K562 (cell line): ENCODE results near the gene RAB17. TPM values are rescaled to one million over a fixed set of nuclear protein-coding genes. Genes with fewer than 3 reads are reported as not detected.
A peak's percentile ranks its signal among the peaks of the same experiment; 100 is the strongest.

Experiments used
- ATAC-seq: fragments of 200-7000 bp; cut with Tn5 transposase; 3 replicates; pipeline ENCODE4 v1.9.1; 2020; ENCODE audit warnings: moderate library complexity
- BruUV-seq: library from RNA; stranded (reverse); fragments of 400-500 nt; replicated peaks from 2 replicates; lab custom pipeline; 2021; lab: Mats Ljungman, UMichigan
- CTCF ChIA-PET: fragments of 300-600 bp; formaldehyde crosslinking; extraction: SDS; loops from one replicate; lab custom pipeline; 2021; ENCODE audit warnings: low intra/inter-chr PET ratio; lab: Yijun Ruan, JAX
- POLR2A ChIA-PET: fragments of 300-600, 350-650 bp; sonication (Branson Sonifier 250); formaldehyde crosslinking; extraction: SDS; loops from one replicate; lab custom pipeline; 2021; ENCODE audit warnings: antibody characterized with exemption, inconsistent platforms; lab: Yijun Ruan, JAX
- DNase-seq, 4 experiments: peaks; one replicate each; pipeline versions ENCODE4 v3.0.0 to v3.0.0-alpha.2; 2011 to 2018; ENCODE audit warnings: low spot score in 3 of 4, mixed read lengths in 3 of 4; ENCODE audit errors: extremely low read depth in 1 of 4
- FAIRE-seq: peaks from 2 replicates; lab custom pipeline; 2011; peaks lifted over from hg19 to GRCh38; lab: Jason Lieb, UNC
- H2AFZ ChIP-seq: 2 replicates; pipeline ENCODE4 v1.6.0; 2011; ENCODE audit warnings: low read depth, low read length, control low read depth, inconsistent platforms
- H3K27ac ChIP-seq: fragments of 200-600 bp; 3 replicates; pipeline ENCODE4 v1.8.0; 2011; ENCODE audit warnings: low read depth, mild to moderate bottlenecking, control low read depth, inconsistent platforms, low read length, moderate library complexity, mixed read lengths; ENCODE audit errors: extremely low read depth
- H3K27me3 ChIP-seq, 2 experiments: fragments of 300-600 bp in 1 of 2; 2 replicates in 1 of 2; 3 replicates in 1 of 2; pipeline versions ENCODE4 v1.6.0 to v1.8.0; 2011; ENCODE audit warnings: inconsistent platforms in 2 of 2, low read length in 2 of 2, mild to moderate bottlenecking in 1 of 2, mixed read lengths in 1 of 2, moderate library complexity in 1 of 2; ENCODE audit not compliant: control insufficient read depth in 2 of 2, insufficient read depth in 2 of 2
- H3K36me3 ChIP-seq: fragments of 300-600 bp; 3 replicates; pipeline ENCODE4 v1.8.0; 2011; ENCODE audit warnings: mild to moderate bottlenecking, low read length, inconsistent platforms; ENCODE audit not compliant: control insufficient read depth, insufficient read depth
- H3K4me1 ChIP-seq, 2 experiments: fragments of 200-600 bp in 1 of 2; replicated peaks in 1 of 2; 2 replicates in 1 of 2; 3 replicates in 1 of 2; pipeline versions ENCODE4 v1.5.1 to v1.8.0; 2011; ENCODE audit warnings: inconsistent platforms in 2 of 2, low read length in 2 of 2, mild to moderate bottlenecking in 1 of 2, mixed read lengths in 1 of 2, moderate library complexity in 1 of 2; ENCODE audit not compliant: control insufficient read depth in 2 of 2, insufficient read depth in 2 of 2
- H3K4me2 ChIP-seq: 2 replicates; pipeline ENCODE4 v1.6.1; 2011; ENCODE audit warnings: low read length, control low read depth, inconsistent platforms, mixed read lengths; ENCODE audit not compliant: insufficient read depth
- H3K4me3 ChIP-seq: fragments of 200-600 bp; sonication (generic), shearing (Covaris generic); 2 replicates; pipeline ENCODE4 v1.5.1; 2016; ENCODE audit warnings: control low read depth, inconsistent platforms
- H3K79me2 ChIP-seq: fragments of 200-600 bp; 3 replicates; pipeline ENCODE4 v1.8.0; 2011; ENCODE audit warnings: low read length, inconsistent platforms; ENCODE audit not compliant: control insufficient read depth, insufficient read depth
- H3K9ac ChIP-seq, 2 experiments: 2 replicates each; pipeline versions ENCODE4 v1.6.0 to v1.6.1; 2011; ENCODE audit warnings: low read depth in 2 of 2, low read length in 2 of 2, control low read depth in 1 of 2, inconsistent platforms in 1 of 2, mild to moderate bottlenecking in 1 of 2, mixed read lengths in 1 of 2; ENCODE audit not compliant: insufficient read depth in 1 of 2
- H3K9me1 ChIP-seq: one replicate; pipeline ENCODE4 v1.6.0; 2011; ENCODE audit warnings: inconsistent platforms, mild to moderate bottlenecking, low read length, moderate library complexity; ENCODE audit not compliant: control insufficient read depth, insufficient read depth
- H3K9me3 ChIP-seq: replicated peaks from 2 replicates; pipeline ENCODE4 v1.5.1; 2011; ENCODE audit warnings: low read depth, low read length, inconsistent platforms; ENCODE audit not compliant: control insufficient read depth, insufficient read depth
- H4K20me1 ChIP-seq: replicated peaks from 2 replicates; pipeline ENCODE4 v1.6.1; 2011; ENCODE audit warnings: low read length, inconsistent platforms, mixed read lengths; ENCODE audit not compliant: control insufficient read depth, insufficient read depth
- ASH1L ChIP-seq: fragments of 450-650 bp; IDR thresholded peaks from 2 replicates; pipeline ENCODE4 v1.6.1; 2018; ENCODE audit warnings: borderline replicate concordance, mild to moderate bottlenecking, low read depth; ENCODE audit not compliant: partially characterized antibody
- KAT7 ChIP-seq: sonication (generic); formaldehyde crosslinking; IDR thresholded peaks from 2 replicates; pipeline ENCODE4 v1.8.0; 2022; ENCODE audit warnings: missing genetic modification reagents, mild to moderate bottlenecking, borderline replicate concordance
- KLF16 ChIP-seq: IDR thresholded peaks from 2 replicates; pipeline ENCODE4 v1.6.1; 2016; ENCODE audit warnings: antibody characterized with exemption
- NFIX ChIP-seq: fragments of 250-450 bp; sonication (Bioruptor Pico); IDR thresholded peaks from 2 replicates; pipeline ENCODE4 v1.4.0; 2020; ENCODE audit warnings: low read depth, mild to moderate bottlenecking, moderate library complexity
- RBFOX2 ChIP-seq: fragments of 200-400 bp; formaldehyde crosslinking; IDR thresholded peaks from 2 replicates; pipeline ENCODE4 v1.6.1; 2017; ENCODE audit warnings: low read depth, mild to moderate bottlenecking, low read length, moderate library complexity
- RBM25 ChIP-seq: fragments of 200-400 bp; formaldehyde crosslinking; IDR thresholded peaks from 2 replicates; pipeline ENCODE4 v1.6.1; 2018; ENCODE audit warnings: low read length, low read depth, moderate library complexity; ENCODE audit not compliant: severe bottlenecking
- RUNX1 ChIP-seq: sonication (generic); IDR thresholded peaks from 2 replicates; pipeline ENCODE4 v1.6.1; 2016; ENCODE audit warnings: antibody characterized with exemption, low read depth
- SAP30 ChIP-seq: fragments of 200-600 bp; sonication (generic); IDR thresholded peaks from 2 replicates; pipeline ENCODE4 v1.6.1; 2012; ENCODE audit warnings: borderline replicate concordance, low read depth, mild to moderate bottlenecking, moderate library complexity, low read length, control low read depth, inconsistent platforms; ENCODE audit not compliant: insufficient read depth, poor library complexity, severe bottlenecking
- SMARCB1 ChIP-seq: IDR thresholded peaks from 2 replicates; pipeline ENCODE4 v1.6.1; 2011; ENCODE audit warnings: improper control_type of control experiment, low read depth; ENCODE audit not compliant: insufficient read length
- SRF ChIP-seq, 2 experiments: fragments of 250-450, 450-650 bp in 1 of 2; sonication (Bioruptor Pico) in 1 of 2; sonication (generic) in 1 of 2; formaldehyde crosslinking; IDR thresholded peaks; 2 replicates each; pipeline versions ENCODE4 v1.5.0 to v1.5.1; 2020 to 2022; ENCODE audit warnings: mild to moderate bottlenecking in 1 of 2, missing genetic modification reagents in 1 of 2
- XRCC5 ChIP-seq: fragments of 200-400 bp; formaldehyde crosslinking; IDR thresholded peaks from 2 replicates; pipeline ENCODE4 v1.6.1; 2017; ENCODE audit warnings: low read depth, mild to moderate bottlenecking, low read length
- ZNF778 ChIP-seq: fragments of 450-650 bp; formaldehyde crosslinking; IDR thresholded peaks from 2 replicates; pipeline ENCODE4 v1.4.0; 2020; ENCODE audit warnings: mild to moderate bottlenecking, moderate library complexity
- WGBS: fragments of 100-300 bp; shearing (Covaris generic); methylation state at CpG from one replicate; pipeline ENCODE4 v1.1.6; 2016; ENCODE audit warnings: low coverage, mixed read lengths; ENCODE audit not compliant: insufficient coverage; ENCODE audit errors: missing lambda C conversion rate; 5-methylcytosine and 5-hydroxymethylcytosine counted together
- in situ Hi-C: fragments of 300-500 bp; cut with MboI; formaldehyde crosslinking; loops from 4 replicates; pipeline ENCODE4 v1.15.0; 2018; ENCODE audit warnings: inconsistent platforms, mixed read lengths
- intact Hi-C: fragments of 100-400 bp; cut with micrococcal nuclease; formaldehyde crosslinking; loops from 2 replicates; pipeline ENCODE4 v1.14.2; 2022
- polyA plus RNA-seq, 8 experiments: library from polyadenylated mRNA; depleted of rRNA in 4 of 8; stranded (reverse) in 5 of 8; unstranded in 3 of 8; fragments of >200 nt; fragmentation: Nextera tagmentation in 2 of 8; fragmentation: Illumina TruSeq in 1 of 8; extraction: Ambion mirVana in 2 of 8; extraction: Trizol in 1 of 8; gene quantifications; 2 replicates each; pipeline versions ENCODE4 v1.2.1 to v1.2.3, GENCODE V29; 2011 to 2014; ENCODE audit warnings: inconsistent platforms in 1 of 8, missing spikeins in 1 of 8
- total RNA-seq, 7 experiments: library from RNA; depleted of rRNA in 6 of 7; stranded (reverse); fragments of >200 nt in 6 of 7; fragmentation: Illumina TruSeq in 2 of 7; extraction: Trizol in 2 of 7; gene quantifications; 2 replicates each; pipeline versions ENCODE4 v1.2.1 to v1.2.3, GENCODE V29; 2011 to 2021; ENCODE audit warnings: low replicate concordance in 1 of 7
- TF ChIP-seq, protein P1 (sequence below): fragments of 250-450 bp; sonication (Bioruptor Pico); IDR thresholded peaks from 2 replicates; pipeline ENCODE4 v1.9.0; 2021; ENCODE audit warnings: mild to moderate bottlenecking
- TF ChIP-seq, protein P2 (sequence below): fragments of 450-650 bp; IDR thresholded peaks from 2 replicates; pipeline ENCODE4 v1.6.1; 2018; ENCODE audit warnings: mild to moderate bottlenecking, low read depth; ENCODE audit not compliant: partially characterized antibody

Gene RAB17
- total and polyA plus RNA-seq, 9 of the 15 experiments (the other 6 are each of a cell fraction or from before 2014, with no cell fraction given) = 0.13 TPM; not detected in 8

DNA sequence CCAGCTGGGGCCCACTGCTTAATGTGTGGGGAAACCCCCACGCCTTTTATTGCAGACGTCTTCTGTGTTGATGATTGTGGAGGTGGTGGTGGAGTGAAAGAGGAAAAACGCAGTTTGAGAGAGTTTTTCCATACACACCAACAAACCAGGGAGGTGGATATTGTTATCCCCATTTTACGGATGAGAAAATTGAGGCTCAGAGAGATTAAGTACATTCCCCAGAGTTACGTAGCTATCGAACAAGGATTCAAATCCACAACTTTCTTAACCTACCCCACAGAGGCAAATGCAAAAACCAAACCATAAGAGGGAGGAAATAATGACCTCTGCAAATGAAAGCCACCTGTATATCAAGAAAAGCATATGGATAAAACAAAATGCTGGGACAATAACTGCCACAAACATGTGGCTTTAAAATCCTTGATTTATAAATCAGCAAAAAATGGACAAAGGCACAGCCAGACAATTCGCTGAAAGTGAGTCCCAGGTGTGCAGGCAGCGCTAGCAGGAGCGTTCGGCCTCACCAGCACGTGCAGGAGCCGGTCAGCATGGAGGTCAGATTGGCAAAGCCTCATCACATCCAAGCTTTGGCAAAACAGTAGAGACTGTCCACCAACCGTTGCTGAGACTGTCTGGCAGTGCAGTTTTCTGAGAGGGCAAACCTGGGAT, 12.6 kb upstream of the RAB17 start:
- TF ChIP-seq ASH1L (no peak), RBM25 (peak; percentile 65)
- Histone ChIP-seq H3K36me3 (no peaks in the 10 kb centered on the region), H4K20me1 (no peaks in the 10 kb centered on the region), H3K27me3 (peaks cover 13 to 64% of the 10 kb centered on the region in 2 experiments), H3K9me3 (no peaks in the 10 kb centered on the region), H3K4me3 (no peak overlapping the region), H3K9me1 (no peaks in the 10 kb centered on the region), H3K4me2 (no peak overlapping the region), H3K4me1 (no peaks in the 10 kb centered on the region), H3K9ac (no peak overlapping the region), H3K79me2 (no peaks in the 10 kb centered on the region), H2AFZ (no peak overlapping the region), H3K27ac (no peak overlapping the region)
- ATAC-seq (no peak), FAIRE-seq (no peak), DNase-seq (no peak)
- WGBS = 2% methylated on average over 13 of the region's 13 CpGs
- no TSS peak for BruUV-seq
- CTCF ChIA-PET = no interaction called here
- in situ Hi-C loops = no loop called here
- intact Hi-C loops = no loop called here
- POLR2A ChIA-PET = no interaction called here

DNA sequence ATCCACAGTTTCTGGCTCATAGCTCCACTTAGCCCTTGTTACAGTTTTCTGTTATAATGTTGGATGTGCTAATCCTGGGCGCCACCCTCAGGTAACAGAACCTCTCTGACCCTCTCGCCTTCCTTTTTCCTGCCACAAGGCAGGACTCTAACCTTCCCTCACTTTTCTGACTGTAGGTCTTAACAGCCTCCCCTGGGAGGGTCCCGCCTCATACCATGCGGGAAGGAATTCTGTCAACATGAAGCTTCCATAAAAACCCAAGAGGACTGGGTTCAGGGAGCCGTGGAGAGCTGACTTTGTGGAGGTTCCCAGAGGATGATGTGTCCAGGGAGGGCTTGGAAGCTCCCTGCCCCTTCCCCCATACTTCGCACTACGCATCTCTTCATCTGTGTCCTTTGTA, 11.9 kb upstream of the RAB17 start:
- WGBS = 0% methylated on average over 4 of the region's 7 CpGs
- TF ChIP-seq RBFOX2 (no peak), XRCC5 (no peak), KAT7 (CRISPR knock-in tag) (no peak), SRF (CRISPR knock-in tag; IDR thresholded peaks at IDR 0.05) (no peak), SMARCB1 (no peak), KLF16 (no peak), ZNF778 (CRISPR knock-in tag) (no peak), SAP30 (no peak), NFIX (no peak), RUNX1 (no peak)
- TF ChIP-seq, protein P1, sequence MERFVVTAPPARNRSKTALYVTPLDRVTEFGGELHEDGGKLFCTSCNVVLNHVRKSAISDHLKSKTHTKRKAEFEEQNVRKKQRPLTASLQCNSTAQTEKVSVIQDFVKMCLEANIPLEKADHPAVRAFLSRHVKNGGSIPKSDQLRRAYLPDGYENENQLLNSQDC = no peak
- TF ChIP-seq, protein P2, sequence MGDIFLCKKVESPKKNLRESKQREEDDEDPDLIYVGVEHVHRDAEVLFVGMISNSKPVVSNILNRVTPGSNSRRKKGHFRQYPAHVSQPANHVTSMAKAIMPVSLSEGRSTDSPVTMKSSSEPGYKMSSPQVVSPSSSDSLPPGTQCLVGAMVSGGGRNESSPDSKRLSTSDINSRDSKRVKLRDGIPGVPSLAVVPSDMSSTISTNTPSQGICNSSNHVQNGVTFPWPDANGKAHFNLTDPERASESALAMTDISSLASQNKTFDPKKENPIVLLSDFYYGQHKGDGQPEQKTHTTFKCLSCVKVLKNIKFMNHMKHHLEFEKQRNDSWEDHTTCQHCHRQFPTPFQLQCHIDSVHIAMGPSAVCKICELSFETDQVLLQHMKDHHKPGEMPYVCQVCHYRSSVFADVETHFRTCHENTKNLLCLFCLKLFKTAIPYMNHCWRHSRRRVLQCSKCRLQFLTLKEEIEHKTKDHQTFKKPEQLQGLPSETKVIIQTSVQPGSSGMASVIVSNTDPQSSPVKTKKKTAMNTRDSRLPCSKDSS = no peak

More for the DNA sequence above, 11.9 kb upstream of the RAB17 start:
- ChIA-PET POLR2A (no interaction called here), CTCF (no interaction called here)
- Histone ChIP-seq H3K4me2 (no peak overlapping the region), H2AFZ (no peak overlapping the region), H3K9me3 (no peaks in the 10 kb centered on the region), H3K79me2 (no peaks in the 10 kb centered on the region), H3K4me1 (no peaks in the 10 kb centered on the region), H3K9ac (no peak overlapping the region), H3K27me3 (peaks cover 13 to 64% of the 10 kb centered on the region in 2 experiments), H3K4me3 (no peak overlapping the region), H4K20me1 (no peaks in the 10 kb centered on the region), H3K36me3 (no peaks in the 10 kb centered on the region), H3K9me1 (no peaks in the 10 kb centered on the region), H3K27ac (no peak overlapping the region)
- intact Hi-C loops (no loop called here), in situ Hi-C loops (no loop called here)
- BruUV-seq = no TSS peak
- FAIRE-seq (no peak), ATAC-seq (no peak), DNase-seq (no peak)
